Measurements from ENCODE around the gene TSEN54.

GRCh38 chr17:75481194-75482068, 34.9 kb upstream of the TSEN54 start:
- no peak for TF ChIP-seq POLR2A (IDR thresholded peaks at IDR 0.05; ENCODE audit: low read length)
- TF ChIP-seq GATA1 (IDR thresholded peaks at IDR 0.05; ENCODE audit: low read depth, low read length), result no peak

Data from erythroblast (primary cell).